ENCODE results near the gene SLC25A30. TPM values are rescaled to one million over a fixed set of nuclear protein-coding genes. Genes with fewer than 3 reads are reported as not detected.
"Not testable (repeated sequence)": the region's sequence is repeated elsewhere in the genome, so short reads cannot be mapped to it uniquely, and the experiment has no call there.

The SLC25A30 gene
- total RNA-seq, 1 donor from 2014 or later: 18.4 TPM

GRCh38 chr13:45385907-45386553, 32.1 kb downstream of the SLC25A30 start:
- no peak for TF ChIP-seq CTCF (IDR thresholded peaks at IDR 0.05; ENCODE audit: insufficient read depth, low read length, severe bottlenecking)
- FAIRE-seq: no peak

GRCh38 chr13:45385320-45385719, 32.9 kb downstream of the SLC25A30 start:
- FAIRE-seq: no peak
- TF ChIP-seq CTCF (IDR thresholded peaks at IDR 0.05; ENCODE audit: insufficient read depth, low read length, severe bottlenecking): no peak
- Histone ChIP-seq H3K4me3 (ENCODE audit: low read depth, low read length) (no peak overlapping the region), H3K36me3 (ENCODE audit: control insufficient read depth, insufficient read depth, low read length) (peaks cover 2% of the 10 kb centered on the region), H3K27me3 (ENCODE audit: control insufficient read depth, insufficient read depth, low read length) (no peaks in the 10 kb centered on the region)
- no peak for DNase-seq (ENCODE audit: low read depth)

More at GRCh38 chr13:45385907-45386553, 32.1 kb downstream of the SLC25A30 start:
- no peak for DNase-seq (ENCODE audit: low read depth)
- Histone ChIP-seq H3K36me3 (ENCODE audit: control insufficient read depth, insufficient read depth, low read length) (peaks cover 2% of the 10 kb centered on the region), H3K27me3 (ENCODE audit: control insufficient read depth, insufficient read depth, low read length) (no peaks in the 10 kb centered on the region), H3K4me3 (ENCODE audit: low read depth, low read length) (no peak overlapping the region)

GRCh38 chr13:45384474-45385174, 33.5 kb downstream of the SLC25A30 start:
- H3K27me3 ChIP-seq (ENCODE audit: control insufficient read depth, insufficient read depth, low read length): no peaks in the 10 kb centered on the region
- no peak for FAIRE-seq
- no peak for TF ChIP-seq CTCF (IDR thresholded peaks at IDR 0.05; ENCODE audit: insufficient read depth, low read length, severe bottlenecking)
- no peak for DNase-seq (ENCODE audit: low read depth)
- H3K36me3 ChIP-seq (ENCODE audit: control insufficient read depth, insufficient read depth, low read length): peaks cover 2% of the 10 kb centered on the region
- no peak overlapping the region for H3K4me3 ChIP-seq (ENCODE audit: low read depth, low read length)

- not testable (repeated sequence) for DNase-seq (ENCODE audit: low read depth); H3K27me3 ChIP-seq (ENCODE audit: control insufficient read depth, insufficient read depth, low read length); FAIRE-seq; H3K4me3 ChIP-seq (ENCODE audit: low read depth, low read length); H3K36me3 ChIP-seq (ENCODE audit: control insufficient read depth, insufficient read depth, low read length)
These were observed 35.4 kb downstream of the SLC25A30 start for GRCh38 chr13:45382739-45383138.

GRCh38 chr13:45381196-45381595, 37.0 kb downstream of the SLC25A30 start:
- TF ChIP-seq CTCF (IDR thresholded peaks at IDR 0.05; ENCODE audit: insufficient read depth, low read length, severe bottlenecking): no peak
- Histone ChIP-seq H3K4me3 (ENCODE audit: low read depth, low read length) (no peak overlapping the region), H3K36me3 (ENCODE audit: control insufficient read depth, insufficient read depth, low read length) (no peaks in the 10 kb centered on the region), H3K27me3 (ENCODE audit: control insufficient read depth, insufficient read depth, low read length) (no peaks in the 10 kb centered on the region)
- FAIRE-seq: no peak
- no peak for DNase-seq (ENCODE audit: low read depth)

- not testable (repeated sequence) for FAIRE-seq; H3K36me3 ChIP-seq (ENCODE audit: control insufficient read depth, insufficient read depth, low read length); H3K27me3 ChIP-seq (ENCODE audit: control insufficient read depth, insufficient read depth, low read length); H3K4me3 ChIP-seq (ENCODE audit: low read depth, low read length); DNase-seq (ENCODE audit: low read depth)
These were observed 37.5 kb downstream of the SLC25A30 start for GRCh38 chr13:45380708-45381107.

GRCh38 chr13:45379516-45379915, 38.7 kb downstream of the SLC25A30 start:
- not testable (repeated sequence) for FAIRE-seq

GRCh38 chr13:45378786-45379185, 39.4 kb downstream of the SLC25A30 start:
- not testable (repeated sequence) for H3K36me3 ChIP-seq (ENCODE audit: control insufficient read depth, insufficient read depth, low read length); DNase-seq (ENCODE audit: low read depth); FAIRE-seq; H3K27me3 ChIP-seq (ENCODE audit: control insufficient read depth, insufficient read depth, low read length); H3K4me3 ChIP-seq (ENCODE audit: low read depth, low read length)

More at GRCh38 chr13:45379516-45379915, 38.7 kb downstream of the SLC25A30 start:
- DNase-seq (ENCODE audit: low read depth); H3K4me3 ChIP-seq (ENCODE audit: low read depth, low read length); H3K36me3 ChIP-seq (ENCODE audit: control insufficient read depth, insufficient read depth, low read length); H3K27me3 ChIP-seq (ENCODE audit: control insufficient read depth, insufficient read depth, low read length): not testable (repeated sequence)

- H3K27me3 ChIP-seq (ENCODE audit: control insufficient read depth, insufficient read depth, low read length); DNase-seq (ENCODE audit: low read depth); FAIRE-seq; H3K36me3 ChIP-seq (ENCODE audit: control insufficient read depth, insufficient read depth, low read length); H3K4me3 ChIP-seq (ENCODE audit: low read depth, low read length): not testable (repeated sequence)
These were observed 40.9 kb downstream of the SLC25A30 start for GRCh38 chr13:45377314-45377713.

- not testable (repeated sequence) for H3K36me3 ChIP-seq (ENCODE audit: control insufficient read depth, insufficient read depth, low read length); DNase-seq (ENCODE audit: low read depth); H3K27me3 ChIP-seq (ENCODE audit: control insufficient read depth, insufficient read depth, low read length); FAIRE-seq; H3K4me3 ChIP-seq (ENCODE audit: low read depth, low read length)
These were observed 41.5 kb downstream of the SLC25A30 start for GRCh38 chr13:45376651-45377050.

Measured in bronchial epithelial cell (primary cell).